ENCODE results near the gene ISG15.

- TF ChIP-seq EP300 (IDR thresholded peaks at IDR 0.05) (no peak), CTCF (IDR thresholded peaks at IDR 0.05) (no peak)
Observed at GRCh38 chr1:1006305-1007159, 6.8 kb upstream of the ISG15 start.
